HFF-Myc (cell line): Measurements from ENCODE around the gene AADACL4.

ENCODE experiments used
- DNase-seq: peaks from one replicate; pipeline ENCODE4 v3.0.0-alpha.2; 2011; ENCODE audit warnings: low read depth; ENCODE audit errors: extremely low read depth
- H3K4me3 ChIP-seq: replicated peaks from 2 replicates; pipeline ENCODE4 v1.5.1; 2011; ENCODE audit warnings: low read depth, mild to moderate bottlenecking, control low read depth, low read length
- CTCF ChIP-seq: IDR thresholded peaks from 2 replicates; pipeline ENCODE4 v1.5.1; 2012; ENCODE audit warnings: mild to moderate bottlenecking, low read depth, low read length, control low read depth; ENCODE audit errors: missing control alignments

AADACL4 gene

GRCh38 chr1:12634696-12635202 lies 9.1 kb upstream of the AADACL4 start:
- DNase-seq: no peak
- no peak for TF ChIP-seq CTCF
- H3K4me3 ChIP-seq: no peak overlapping the region

- no peak overlapping the region for H3K4me3 ChIP-seq
- no peak for DNase-seq
- no peak for TF ChIP-seq CTCF
These were observed 7.6 kb upstream of the AADACL4 start for GRCh38 chr1:12636098-12636950.

GRCh38 chr1:12637693-12638092 lies 6.2 kb upstream of the AADACL4 start:
- no peak for TF ChIP-seq CTCF
- DNase-seq: no peak
- H3K4me3 ChIP-seq: no peak overlapping the region

GRCh38 chr1:12640237-12640957 lies 3.5 kb upstream of the AADACL4 start:
- no peak for DNase-seq
- H3K4me3 ChIP-seq: no peak overlapping the region
- no peak for TF ChIP-seq CTCF

GRCh38 chr1:12640958-12641272 lies 3.0 kb upstream of the AADACL4 start:
- H3K4me3 ChIP-seq: no peak overlapping the region
- DNase-seq: no peak
- TF ChIP-seq CTCF: no peak

DNA sequence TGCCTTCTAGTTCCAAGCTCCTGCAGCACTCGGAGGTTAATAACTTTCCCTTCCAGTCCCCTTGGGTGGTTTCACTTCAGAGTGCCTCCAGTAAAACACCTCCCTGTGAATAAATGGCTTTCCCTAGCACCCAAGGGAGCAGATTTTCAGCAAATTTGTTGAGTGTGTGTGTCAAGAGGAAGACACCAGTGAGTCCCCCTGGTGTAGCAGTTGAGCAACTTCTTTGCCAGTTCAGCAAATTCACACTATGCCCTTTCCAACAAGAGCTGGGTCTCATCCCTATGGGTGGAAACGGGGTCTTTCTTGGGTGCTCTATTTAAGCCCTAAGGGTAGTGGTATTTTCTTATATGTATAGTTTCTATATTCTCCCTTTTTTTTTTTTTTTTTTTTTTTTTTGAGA lies 806 bp upstream of the AADACL4 start:
- no peak overlapping the region for H3K4me3 ChIP-seq
- TF ChIP-seq CTCF: no peak
- DNase-seq: no peak
